Chondrocyte (in vitro differentiated cells): ENCODE measurements around the gene TRA2B. TPM values are rescaled to one million over a fixed set of nuclear protein-coding genes. Genes with fewer than 3 reads are reported as not detected.

Source experiments
- DNase-seq: peaks from one replicate; pipeline ENCODE4 v3.0.0; 2021; ENCODE audit warnings: mixed read lengths, low spot score
- H3K27ac Mint-ChIP-seq: one replicate; pipeline ENCODE4 v1.8.0; 2021; ENCODE audit warnings: mild to moderate bottlenecking, moderate library complexity, mixed read lengths; ENCODE audit not compliant: unreplicated experiment
- H3K27me3 Mint-ChIP-seq: 2 replicates; pipeline ENCODE4 v1.8.0; 2021; ENCODE audit warnings: low read depth, mixed read lengths
- H3K36me3 Mint-ChIP-seq: 2 replicates; pipeline ENCODE4 v1.8.0; 2021; ENCODE audit warnings: low read depth, mixed read lengths
- H3K4me1 Mint-ChIP-seq: 2 replicates; pipeline ENCODE4 v1.8.0; 2021; ENCODE audit warnings: low read depth, mild to moderate bottlenecking, mixed read lengths
- H3K4me3 Mint-ChIP-seq: one replicate; pipeline ENCODE4 v1.8.0; 2021; ENCODE audit warnings: mild to moderate bottlenecking, moderate library complexity, mixed read lengths; ENCODE audit not compliant: unreplicated experiment
- H3K9me3 Mint-ChIP-seq: 2 replicates; pipeline ENCODE4 v1.8.0; 2021; ENCODE audit warnings: low read depth, mixed read lengths
- total RNA-seq: library from RNA; stranded (reverse); gene quantifications from 3 replicates; pipeline ENCODE4 v1.2.1, GENCODE V29; 2021
- TF ChIP-seq, protein P1 (sequence below): fragments of 200-600 bp; sonication (generic); IDR thresholded peaks from 2 replicates; pipeline ENCODE4 v1.5.0; 2021; ENCODE audit warnings: antibody characterized with exemption, mild to moderate bottlenecking, moderate library complexity

The TRA2B gene
- total RNA-seq, 1 donor from 2014 or later = 85.8 TPM

DNA sequence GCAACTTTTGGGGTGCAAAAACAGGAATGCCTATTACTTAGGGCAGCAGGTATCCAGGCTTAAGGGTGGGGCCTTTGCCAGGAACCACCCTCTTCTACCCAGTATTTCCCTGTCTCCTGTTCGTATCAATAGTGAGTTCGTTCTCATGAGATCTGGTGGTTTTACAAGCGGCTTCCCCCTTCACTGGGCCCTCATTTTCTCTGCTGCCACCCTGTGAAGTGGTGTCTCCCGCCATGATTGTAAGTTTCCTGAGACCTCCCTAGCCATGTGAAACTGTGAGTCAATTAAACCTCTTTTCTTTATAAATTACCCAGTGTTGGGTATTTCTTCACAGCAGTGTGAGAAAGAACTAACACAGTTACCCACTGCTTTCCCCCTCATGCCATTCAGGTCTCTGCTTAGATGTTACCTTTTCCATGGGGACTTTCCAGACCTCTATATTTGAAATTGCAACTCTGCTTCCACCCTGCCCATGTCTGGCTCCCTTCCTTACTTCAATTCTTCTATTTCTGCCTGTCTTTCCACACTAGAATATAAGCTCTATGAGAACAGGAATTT lies 23.9 kb upstream of the TRA2B start:
- no peak for DNase-seq
- Mint-ChIP-seq H3K27me3 (no peaks in the 10 kb centered on the region), H3K4me3 (no peak overlapping the region), H3K9me3 (peaks cover 6% of the 10 kb centered on the region), H3K27ac (no peak overlapping the region), H3K4me1 (no peaks in the 10 kb centered on the region), H3K36me3 (peaks cover 3% of the 10 kb centered on the region)
- TF ChIP-seq, protein P1, sequence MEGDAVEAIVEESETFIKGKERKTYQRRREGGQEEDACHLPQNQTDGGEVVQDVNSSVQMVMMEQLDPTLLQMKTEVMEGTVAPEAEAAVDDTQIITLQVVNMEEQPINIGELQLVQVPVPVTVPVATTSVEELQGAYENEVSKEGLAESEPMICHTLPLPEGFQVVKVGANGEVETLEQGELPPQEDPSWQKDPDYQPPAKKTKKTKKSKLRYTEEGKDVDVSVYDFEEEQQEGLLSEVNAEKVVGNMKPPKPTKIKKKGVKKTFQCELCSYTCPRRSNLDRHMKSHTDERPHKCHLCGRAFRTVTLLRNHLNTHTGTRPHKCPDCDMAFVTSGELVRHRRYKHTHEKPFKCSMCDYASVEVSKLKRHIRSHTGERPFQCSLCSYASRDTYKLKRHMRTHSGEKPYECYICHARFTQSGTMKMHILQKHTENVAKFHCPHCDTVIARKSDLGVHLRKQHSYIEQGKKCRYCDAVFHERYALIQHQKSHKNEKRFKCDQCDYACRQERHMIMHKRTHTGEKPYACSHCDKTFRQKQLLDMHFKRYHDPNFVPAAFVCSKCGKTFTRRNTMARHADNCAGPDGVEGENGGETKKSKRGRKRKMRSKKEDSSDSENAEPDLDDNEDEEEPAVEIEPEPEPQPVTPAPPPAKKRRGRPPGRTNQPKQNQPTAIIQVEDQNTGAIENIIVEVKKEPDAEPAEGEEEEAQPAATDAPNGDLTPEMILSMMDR = no peak

GRCh38 chr3:185960522-185961288 lies 22.9 kb upstream of the TRA2B start:
- H3K4me1 Mint-ChIP-seq = no peaks in the 10 kb centered on the region
- no peaks in the 10 kb centered on the region for H3K27me3 Mint-ChIP-seq
- TF ChIP-seq, protein P1 = no peak
- H3K4me3 Mint-ChIP-seq = no peak overlapping the region
- H3K9me3 Mint-ChIP-seq = peaks cover 2% of the 10 kb centered on the region
- DNase-seq = no peak
- no peak overlapping the region for H3K27ac Mint-ChIP-seq
- peaks cover 3% of the 10 kb centered on the region for H3K36me3 Mint-ChIP-seq

DNA sequence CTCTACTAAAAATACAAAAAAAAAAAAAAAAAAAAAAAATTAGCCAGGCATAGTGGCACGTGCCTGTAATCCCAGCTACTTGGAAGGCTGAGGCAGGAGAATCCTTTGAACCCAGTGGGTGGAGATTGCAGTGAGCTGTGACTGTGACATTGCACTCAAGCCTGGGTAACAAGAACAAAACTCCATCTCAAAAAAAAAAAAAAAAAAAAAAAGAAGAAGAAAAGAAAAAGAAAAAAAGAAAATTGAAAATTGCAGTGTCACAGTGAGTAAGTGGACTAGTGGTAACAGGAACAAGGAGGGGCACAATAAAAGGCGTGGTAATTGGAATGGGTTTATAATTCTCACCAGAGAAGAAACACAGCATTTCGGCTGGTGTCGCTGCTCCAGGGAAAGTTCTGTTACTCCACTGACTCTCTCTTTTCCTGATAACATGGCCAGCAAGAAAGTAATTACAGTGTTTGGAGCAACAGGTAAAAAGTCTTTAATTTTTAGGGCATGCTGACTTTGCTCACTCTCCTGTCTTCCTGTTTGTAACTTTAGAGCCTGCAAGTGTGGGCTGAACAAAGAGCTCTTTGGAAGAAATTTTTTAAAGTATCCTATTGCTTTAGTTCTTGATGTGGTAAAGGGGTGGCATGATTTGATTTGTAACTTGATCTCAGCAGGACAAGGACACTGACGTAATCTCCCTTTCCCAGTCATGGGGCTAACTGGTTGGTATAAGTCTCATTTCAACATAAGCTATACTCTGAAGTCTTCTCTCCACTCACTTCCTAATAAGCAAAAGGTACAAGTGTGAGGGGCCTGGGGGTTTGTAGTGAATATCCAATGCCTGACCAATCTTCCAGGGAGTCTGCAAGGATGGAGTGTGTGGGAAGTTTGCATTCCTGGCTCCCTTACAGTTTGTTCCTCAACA lies 22.1 kb upstream of the TRA2B start:
- DNase-seq = no peak
- TF ChIP-seq, protein P1 = peak; percentile 13
- no peaks in the 10 kb centered on the region for H3K4me1 Mint-ChIP-seq
- peaks cover 3% of the 10 kb centered on the region for H3K36me3 Mint-ChIP-seq
- no peaks in the 10 kb centered on the region for H3K27me3 Mint-ChIP-seq
- no peak overlapping the region for H3K4me3 Mint-ChIP-seq
- no peaks in the 10 kb centered on the region for H3K9me3 Mint-ChIP-seq
- H3K27ac Mint-ChIP-seq = no peak overlapping the region

- TF ChIP-seq, protein P1 = no peak
- Mint-ChIP-seq H3K4me1 (no peaks in the 10 kb centered on the region), H3K27me3 (no peaks in the 10 kb centered on the region), H3K36me3 (peaks cover 3% of the 10 kb centered on the region), H3K27ac (no peak overlapping the region), H3K9me3 (no peaks in the 10 kb centered on the region), H3K4me3 (no peak overlapping the region)
- DNase-seq = no peak
Measured at GRCh38 chr3:185958626-185959025, 20.8 kb upstream of the TRA2B start.

- no peaks in the 10 kb centered on the region for H3K9me3 Mint-ChIP-seq
- H3K27me3 Mint-ChIP-seq = no peaks in the 10 kb centered on the region
- TF ChIP-seq, protein P1 = no peak
- peaks cover 3% of the 10 kb centered on the region for H3K36me3 Mint-ChIP-seq
- H3K4me1 Mint-ChIP-seq = no peaks in the 10 kb centered on the region
- DNase-seq = no peak
- H3K27ac Mint-ChIP-seq = no peak overlapping the region
- no peak overlapping the region for H3K4me3 Mint-ChIP-seq
Measured at GRCh38 chr3:185956244-185956643, 18.4 kb upstream of the TRA2B start.
